Liver (tissue), 9 donors: Measurements from ENCODE around the gene DGCR8. TPM values are rescaled to one million over a fixed set of nuclear protein-coding genes. Genes with fewer than 3 reads are reported as not detected.

Source experiments
- DNase-seq: peaks from one replicate; pipeline ENCODE4 v3.0.0-alpha.2; 2017; ENCODE audit warnings: low spot score
- H3K27ac ChIP-seq, 2 donors: one replicate each; pipeline ENCODE4 v1.7.0; 2013; ENCODE audit warnings: inconsistent platforms in 2 of 2, low read length in 2 of 2, control low read depth in 1 of 2, low read depth in 1 of 2, mild to moderate bottlenecking in 1 of 2
- H3K27me3 ChIP-seq, 4 donors: one replicate each; pipeline versions ENCODE4 v1.6.1 to v1.7.0; 2013; ENCODE audit warnings: low read length in 3 of 4, inconsistent platforms in 1 of 4, mild to moderate bottlenecking in 1 of 4, moderate library complexity in 1 of 4; ENCODE audit not compliant: control insufficient read depth in 4 of 4, insufficient read depth in 4 of 4
- H3K36me3 ChIP-seq, 4 donors: one replicate each; pipeline versions ENCODE4 v1.6.1 to v1.7.0; 2013; ENCODE audit warnings: low read length in 3 of 4, mild to moderate bottlenecking in 3 of 4, low read depth in 1 of 4, moderate library complexity in 1 of 4; ENCODE audit not compliant: control insufficient read depth in 4 of 4, insufficient read depth in 3 of 4
- H3K4me1 ChIP-seq, 4 donors: one replicate each; pipeline versions ENCODE4 v1.6.1 to v1.7.0; 2013; ENCODE audit warnings: low read length in 3 of 4, mild to moderate bottlenecking in 3 of 4, moderate library complexity in 1 of 4; ENCODE audit not compliant: control insufficient read depth in 4 of 4, insufficient read depth in 4 of 4
- H3K4me3 ChIP-seq, 3 donors: one replicate each; pipeline versions ENCODE4 v1.6.1 to v1.7.0; 2013; ENCODE audit warnings: low read length in 3 of 3, control low read depth in 1 of 3, low read depth in 1 of 3, mild to moderate bottlenecking in 1 of 3
- H3K9ac ChIP-seq, 2 donors: one replicate each; pipeline ENCODE4 v1.7.0; 2013; ENCODE audit warnings: low read length in 2 of 2, mild to moderate bottlenecking in 2 of 2, moderate library complexity in 2 of 2, control low read depth in 1 of 2, low read depth in 1 of 2
- H3K9me3 ChIP-seq, 4 donors: one replicate each; pipeline versions ENCODE4 v1.6.1 to v1.7.0; 2013; ENCODE audit warnings: low read length in 3 of 4; ENCODE audit not compliant: control insufficient read depth in 4 of 4
- CTCF ChIP-seq: fragments of 150-350 bp; IDR thresholded peaks from 2 replicates; pipeline ENCODE4 v1.5.1; 2017; ENCODE audit warnings: improper control_type of control experiment, low read depth, low read length; ENCODE audit not compliant: missing input control
- EGR1 ChIP-seq, 2 donors: IDR thresholded peaks; 2 replicates each; pipeline ENCODE4 v1.6.1; 2016 to 2018; ENCODE audit warnings: antibody characterized with exemption in 2 of 2, low read depth in 2 of 2
- FOXA1 ChIP-seq: IDR thresholded peaks from 2 replicates; pipeline ENCODE4 v1.6.1; 2016; ENCODE audit warnings: antibody characterized with exemption
- FOXA2 ChIP-seq: IDR thresholded peaks from 2 replicates; pipeline ENCODE4 v1.6.1; 2016; ENCODE audit warnings: antibody characterized with exemption
- GABPA ChIP-seq, 2 donors: IDR thresholded peaks in 1 of 2; conservative IDR thresholded peaks in 1 of 2; 2 replicates each; pipeline ENCODE4 v1.6.1; 2016; ENCODE audit warnings: antibody characterized with exemption in 2 of 2, mild to moderate bottlenecking in 1 of 2, moderate library complexity in 1 of 2
- HNF4A ChIP-seq, 2 donors: conservative IDR thresholded peaks; 2 replicates each; pipeline ENCODE4 v1.6.1; 2016; ENCODE audit warnings: antibody characterized with exemption in 2 of 2, mild to moderate bottlenecking in 2 of 2
- HNF4G ChIP-seq: IDR thresholded peaks from 2 replicates; pipeline ENCODE4 v1.6.1; 2016; ENCODE audit warnings: antibody characterized with exemption
- JUND ChIP-seq, 2 donors: IDR thresholded peaks; 2 replicates each; pipeline ENCODE4 v1.6.1; 2016; ENCODE audit warnings: antibody characterized with exemption in 2 of 2
- NR2F2 ChIP-seq: IDR thresholded peaks from 2 replicates; pipeline ENCODE4 v1.6.1; 2016; ENCODE audit warnings: antibody characterized with exemption
- RAD21 ChIP-seq, 2 donors: IDR thresholded peaks; 2 replicates each; pipeline ENCODE4 v1.6.1; 2016; ENCODE audit warnings: antibody characterized with exemption in 2 of 2, mild to moderate bottlenecking in 2 of 2
- RXRA ChIP-seq, 2 donors: IDR thresholded peaks; 2 replicates each; pipeline ENCODE4 v1.6.1; 2017 to 2018; ENCODE audit warnings: antibody characterized with exemption in 2 of 2, mild to moderate bottlenecking in 1 of 2
- TAF1 ChIP-seq: conservative IDR thresholded peaks from 2 replicates; pipeline ENCODE4 v1.6.1; 2016; ENCODE audit warnings: antibody characterized with exemption, mild to moderate bottlenecking
- YY1 ChIP-seq: IDR thresholded peaks from 2 replicates; pipeline ENCODE4 v1.6.1; 2016; ENCODE audit warnings: antibody characterized with exemption, mild to moderate bottlenecking
- ZBTB33 ChIP-seq: IDR thresholded peaks from 2 replicates; pipeline ENCODE4 v1.6.1; 2016; ENCODE audit warnings: antibody characterized with exemption
- WGBS: extraction: QIAGEN DNeasy Blood & Tissue Kit; methylation state at CpG from one replicate; pipeline ENCODE4 v1.1.7; 2013; 5-methylcytosine and 5-hydroxymethylcytosine counted together
- polyA plus RNA-seq, 2 donors: library from polyadenylated mRNA; stranded (reverse) in 1 of 2; unstranded in 1 of 2; fragments of 200-250 nt in 1 of 2; fragments of >200 nt in 1 of 2; fragmentation: Nextera tagmentation in 1 of 2; extraction: Ambion mirVana in 1 of 2; gene quantifications; one replicate each; pipeline versions ENCODE4 v1.2.1 to v1.2.3, GENCODE V29; 2013 to 2015
- total RNA-seq, 2 donors: library from RNA; depleted of rRNA; stranded (reverse); fragments of >200 nt; gene quantifications; one replicate each; pipeline ENCODE4 v1.2.3, GENCODE V29; 2014
- TF ChIP-seq, protein P1 (sequence below): IDR thresholded peaks from 2 replicates; pipeline ENCODE4 v1.6.1; 2016; ENCODE audit warnings: antibody characterized with exemption, mild to moderate bottlenecking
- TF ChIP-seq, protein P2 (sequence below): IDR thresholded peaks from 2 replicates; pipeline ENCODE4 v1.6.1; 2016; ENCODE audit warnings: antibody characterized with exemption
- TF ChIP-seq, protein P3 (sequence below): IDR thresholded peaks from 2 replicates; pipeline ENCODE4 v1.6.1; 2016; ENCODE audit warnings: antibody characterized with exemption
- donor health status: healthy.
- donor health status: healthy.
- donor health status: healthy.
- donor health status: healthy.
- donor health status: healthy.

The DGCR8 gene
- total and polyA plus RNA-seq, 4 donors, result 7.9 to 27.1 (median 15.8) TPM

GRCh38 chr22:20055654-20056053 is 24.4 kb upstream of the DGCR8 start:
- TF ChIP-seq CTCF, result no peak
- TF ChIP-seq YY1, result no peak
- no peak for TF ChIP-seq FOXA1
- no peak for TF ChIP-seq RXRA (IDR thresholded peaks at IDR 0.05)
- no peak for TF ChIP-seq ZBTB33
- TF ChIP-seq, protein P1, sequence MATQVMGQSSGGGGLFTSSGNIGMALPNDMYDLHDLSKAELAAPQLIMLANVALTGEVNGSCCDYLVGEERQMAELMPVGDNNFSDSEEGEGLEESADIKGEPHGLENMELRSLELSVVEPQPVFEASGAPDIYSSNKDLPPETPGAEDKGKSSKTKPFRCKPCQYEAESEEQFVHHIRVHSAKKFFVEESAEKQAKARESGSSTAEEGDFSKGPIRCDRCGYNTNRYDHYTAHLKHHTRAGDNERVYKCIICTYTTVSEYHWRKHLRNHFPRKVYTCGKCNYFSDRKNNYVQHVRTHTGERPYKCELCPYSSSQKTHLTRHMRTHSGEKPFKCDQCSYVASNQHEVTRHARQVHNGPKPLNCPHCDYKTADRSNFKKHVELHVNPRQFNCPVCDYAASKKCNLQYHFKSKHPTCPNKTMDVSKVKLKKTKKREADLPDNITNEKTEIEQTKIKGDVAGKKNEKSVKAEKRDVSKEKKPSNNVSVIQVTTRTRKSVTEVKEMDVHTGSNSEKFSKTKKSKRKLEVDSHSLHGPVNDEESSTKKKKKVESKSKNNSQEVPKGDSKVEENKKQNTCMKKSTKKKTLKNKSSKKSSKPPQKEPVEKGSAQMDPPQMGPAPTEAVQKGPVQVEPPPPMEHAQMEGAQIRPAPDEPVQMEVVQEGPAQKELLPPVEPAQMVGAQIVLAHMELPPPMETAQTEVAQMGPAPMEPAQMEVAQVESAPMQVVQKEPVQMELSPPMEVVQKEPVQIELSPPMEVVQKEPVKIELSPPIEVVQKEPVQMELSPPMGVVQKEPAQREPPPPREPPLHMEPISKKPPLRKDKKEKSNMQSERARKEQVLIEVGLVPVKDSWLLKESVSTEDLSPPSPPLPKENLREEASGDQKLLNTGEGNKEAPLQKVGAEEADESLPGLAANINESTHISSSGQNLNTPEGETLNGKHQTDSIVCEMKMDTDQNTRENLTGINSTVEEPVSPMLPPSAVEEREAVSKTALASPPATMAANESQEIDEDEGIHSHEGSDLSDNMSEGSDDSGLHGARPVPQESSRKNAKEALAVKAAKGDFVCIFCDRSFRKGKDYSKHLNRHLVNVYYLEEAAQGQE, result no peak
- no peak for TF ChIP-seq JUND (IDR thresholded peaks at IDR 0.05)
- no peak for TF ChIP-seq TAF1
- TF ChIP-seq, protein P2, sequence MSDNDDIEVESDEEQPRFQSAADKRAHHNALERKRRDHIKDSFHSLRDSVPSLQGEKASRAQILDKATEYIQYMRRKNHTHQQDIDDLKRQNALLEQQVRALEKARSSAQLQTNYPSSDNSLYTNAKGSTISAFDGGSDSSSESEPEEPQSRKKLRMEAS, result no peak
- no peak for TF ChIP-seq RAD21 (IDR thresholded peaks at IDR 0.05)
- no peak for TF ChIP-seq EGR1 (IDR thresholded peaks at IDR 0.05; ENCODE audit: low read depth in 2 of 2)
- TF ChIP-seq FOXA2, result no peak
- no peak for TF ChIP-seq HNF4A (conservative IDR thresholded peaks at IDR 0.05)
- TF ChIP-seq NR2F2, result no peak
- TF ChIP-seq, protein P3, sequence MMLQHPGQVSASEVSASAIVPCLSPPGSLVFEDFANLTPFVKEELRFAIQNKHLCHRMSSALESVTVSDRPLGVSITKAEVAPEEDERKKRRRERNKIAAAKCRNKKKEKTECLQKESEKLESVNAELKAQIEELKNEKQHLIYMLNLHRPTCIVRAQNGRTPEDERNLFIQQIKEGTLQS, result no peak
- TF ChIP-seq GABPA (IDR thresholded peaks at IDR 0.05 in 1 of 2, conservative IDR thresholded peaks at IDR 0.05 in 1 of 2), result no peak

GRCh38 chr22:20056161-20056560 is 23.9 kb upstream of the DGCR8 start:
- DNase-seq, result no peak
- H3K9me3 ChIP-seq, result no peaks in the 10 kb centered on the region
- no peaks in the 10 kb centered on the region for H3K4me1 ChIP-seq
- no peaks in the 10 kb centered on the region for H3K27me3 ChIP-seq
- no peak overlapping the region for H3K27ac ChIP-seq
- H3K36me3 ChIP-seq, result peaks cover 10 to 52% (median 20%) of the 10 kb centered on the region in 4 donors
- 95% methylated on average over 10 of the region's 10 CpGs for WGBS
- H3K4me3 ChIP-seq, result no peak overlapping the region
- no peak overlapping the region for H3K9ac ChIP-seq
- TF ChIP-seq TAF1 (no peak), RXRA (IDR thresholded peaks at IDR 0.05) (no peak), CTCF (no peak), FOXA2 (no peak), HNF4G (no peak), NR2F2 (no peak), JUND (IDR thresholded peaks at IDR 0.05) (no peak)
- TF ChIP-seq, protein P1, result no peak

More at GRCh38 chr22:20055654-20056053, 24.4 kb upstream of the DGCR8 start:
- Histone ChIP-seq H3K9me3 (no peaks in the 10 kb centered on the region), H3K36me3 (peaks cover 10 to 47% (median 20%) of the 10 kb centered on the region in 4 donors), H3K27ac (no peak overlapping the region), H3K4me1 (no peaks in the 10 kb centered on the region), H3K9ac (no peak overlapping the region), H3K4me3 (no peak overlapping the region), H3K27me3 (no peaks in the 10 kb centered on the region)
- 95% methylated on average over 15 of the region's 15 CpGs for WGBS
- DNase-seq, result no peak
